B cell (primary cell): ENCODE results near the gene DOCK7. TPM values are rescaled to one million over a fixed set of nuclear protein-coding genes. Genes with fewer than 3 reads are reported as not detected.

ENCODE experiments used
- ATAC-seq: fragments of 200-7000 bp; cut with Tn5 transposase; one replicate; pipeline ENCODE4 v1.10.0; 2021; ENCODE audit warnings: low read depth, mild to moderate bottlenecking, moderate number of reproducible peaks, moderate library complexity
- CTCF ChIA-PET: fragments of 350-600 bp; sonication (Branson Sonifier 250); formaldehyde crosslinking; loops from one replicate; lab custom pipeline; 2021; ENCODE audit warnings: antibody characterized with exemption, inconsistent platforms; lab: Charles Lee
- POLR2A ChIA-PET: fragments of 350-600 bp; sonication (Branson Sonifier 250); formaldehyde crosslinking; loops from one replicate; lab custom pipeline; 2021; ENCODE audit warnings: antibody characterized with exemption; lab: Charles Lee
- DNase-seq: peaks from one replicate; pipeline ENCODE4 v3.0.0; 2013
- H2AFZ ChIP-seq: 2 replicates; pipeline ENCODE4 v1.6.1; 2012; ENCODE audit warnings: mild to moderate bottlenecking, low read depth, low read length; ENCODE audit not compliant: insufficient read depth, poor library complexity, severe bottlenecking
- H3K27ac ChIP-seq, 2 donors: 1 replicate in 1 of 2; 2 replicates in 1 of 2; pipeline ENCODE4 v1.5.1; 2012 to 2013; ENCODE audit warnings: low read length in 2 of 2, mild to moderate bottlenecking in 2 of 2, moderate library complexity in 1 of 2
- H3K27me3 ChIP-seq, 4 experiments: fragments of 200-600 bp in 1 of 4; sonication (generic) in 1 of 4; replicated peaks in 1 of 4; 1 replicate in 2 of 4; 2 replicates in 2 of 4; pipeline versions ENCODE4 v1.6.1 to v1.7.0; 2013 to 2016; ENCODE audit warnings: low read length in 3 of 4, mild to moderate bottlenecking in 2 of 4, mixed read lengths in 1 of 4, moderate library complexity in 1 of 4; ENCODE audit not compliant: insufficient read depth in 4 of 4, control insufficient read depth in 3 of 4; ENCODE audit errors: control extremely low read depth in 1 of 4
- H3K36me3 ChIP-seq, 2 experiments: replicated peaks in 1 of 2; 1 replicate in 1 of 2; 2 replicates in 1 of 2; pipeline versions ENCODE4 v1.6.1 to v1.7.1; 2013; ENCODE audit warnings: low read length in 1 of 2; ENCODE audit not compliant: insufficient read depth in 2 of 2, control insufficient read depth in 1 of 2; ENCODE audit errors: control extremely low read depth in 1 of 2, extremely low read depth in 1 of 2
- H3K4me1 ChIP-seq, 2 donors: fragments of 200-600 bp in 1 of 2; sonication (generic) in 1 of 2; 1 replicate in 1 of 2; 2 replicates in 1 of 2; pipeline versions ENCODE4 v1.5.1 to v1.6.1; 2013 to 2017; ENCODE audit warnings: low read length in 2 of 2; ENCODE audit not compliant: control insufficient read depth in 2 of 2, insufficient read depth in 2 of 2
- H3K4me2 ChIP-seq: replicated peaks from 2 replicates; pipeline ENCODE3; 2012; ENCODE audit warnings: mild to moderate bottlenecking, low read depth, low read length; ENCODE audit not compliant: poor library complexity, severe bottlenecking
- H3K4me3 ChIP-seq, 5 experiments: fragments of 200-600 bp in 1 of 5; sonication (generic) in 1 of 5; 1 replicate in 3 of 5; 2 replicates in 2 of 5; pipeline versions ENCODE4 v1.5.1 to v1.7.0; 2011 to 2016; ENCODE audit warnings: low read length in 4 of 5, mild to moderate bottlenecking in 4 of 5, low read depth in 2 of 5, control low read depth in 1 of 5, moderate library complexity in 1 of 5; ENCODE audit not compliant: insufficient read depth in 1 of 5; ENCODE audit errors: control extremely low read depth in 1 of 5, extremely low read depth in 1 of 5
- H3K79me2 ChIP-seq: fragments of 200-600 bp; sonication (generic); one replicate; pipeline ENCODE4 v1.6.0; 2016; ENCODE audit warnings: low read length; ENCODE audit not compliant: control insufficient read depth, insufficient read depth
- H3K9ac ChIP-seq: fragments of 200-600 bp; sonication (generic); 2 replicates; pipeline ENCODE4 v1.6.1; 2017; ENCODE audit warnings: mild to moderate bottlenecking, low read length, moderate library complexity
- H3K9me3 ChIP-seq, 3 donors: one replicate each; pipeline versions ENCODE4 v1.6.1 to v1.7.1; 2013; ENCODE audit warnings: low read length in 2 of 3; ENCODE audit not compliant: control insufficient read depth in 2 of 3, insufficient read depth in 1 of 3; ENCODE audit errors: control extremely low read depth in 1 of 3
- H4K20me1 ChIP-seq: 2 replicates; pipeline ENCODE4 v1.6.0; 2012; ENCODE audit warnings: mild to moderate bottlenecking, low read length; ENCODE audit not compliant: insufficient read depth, control insufficient read depth, poor library complexity, severe bottlenecking
- H3K27ac Mint-ChIP-seq: one replicate; pipeline ENCODE4 v1.8.0; 2021; ENCODE audit warnings: mixed read lengths
- H3K27me3 Mint-ChIP-seq: one replicate; pipeline ENCODE4 v1.8.0; 2021; ENCODE audit warnings: mixed read lengths
- H3K4me1 Mint-ChIP-seq: one replicate; pipeline ENCODE4 v1.8.0; 2021; ENCODE audit warnings: mixed read lengths
- H3K4me3 Mint-ChIP-seq: one replicate; pipeline ENCODE4 v1.8.0; 2021; ENCODE audit warnings: mixed read lengths
- H3K9me3 Mint-ChIP-seq: one replicate; pipeline ENCODE4 v1.8.0; 2022; ENCODE audit warnings: mixed read lengths; ENCODE audit not compliant: insufficient read depth
- CTCF ChIP-seq: fragments of 200-600 bp; IDR thresholded peaks from one replicate; pipeline ENCODE4 v1.8.0; 2022; ENCODE audit warnings: antibody characterized with exemption, mild to moderate bottlenecking
- EZH2 ChIP-seq: IDR thresholded peaks from 2 replicates; pipeline ENCODE4 v1.6.1; 2012; ENCODE audit warnings: borderline replicate concordance, low read depth, mild to moderate bottlenecking, moderate library complexity, low read length; ENCODE audit not compliant: insufficient read depth, poor library complexity, severe bottlenecking
- WGBS: methylation state at CpG from one replicate; pipeline ENCODE4 v1.1.5; 2013; ENCODE audit warnings: missing lambda C conversion rate; ENCODE audit not compliant: insufficient coverage; 5-methylcytosine and 5-hydroxymethylcytosine counted together
- intact Hi-C: fragments of 100-400 bp; cut with micrococcal nuclease; formaldehyde crosslinking; loops from one replicate; pipeline ENCODE4 v1.10.0; 2022
- polyA plus RNA-seq: library from polyadenylated mRNA; depleted of rRNA; stranded (reverse); fragments of >200 nt; gene quantifications from 2 replicates; pipeline ENCODE4 v1.2.3, GENCODE V29; 2012
- total RNA-seq, 2 donors: library from RNA; stranded (reverse); fragments of 120-200 nt in 1 of 2; gene quantifications; 1 replicate in 1 of 2; 2 replicates in 1 of 2; pipeline versions ENCODE4 v1.2.3 to v1.2.4, GENCODE V29; 2013 to 2022

DOCK7 gene
- total and polyA plus RNA-seq, 2 donors (not counting 1 experiment from before 2014, with no cell fraction given), result 3.6 to 20.5 TPM

- CTCF ChIA-PET, result no interaction called here
- no peaks in the 10 kb centered on the region for H4K20me1 ChIP-seq
- H3K9me3 Mint-ChIP-seq, result no peaks in the 10 kb centered on the region
- no peaks in the 10 kb centered on the region for H3K9me3 ChIP-seq
- H3K27me3 ChIP-seq, result no peaks in the 10 kb centered on the region
- intact Hi-C loops, result no loop called here
- no peak overlapping the region for H3K9ac ChIP-seq
- H3K27ac ChIP-seq, result no peak overlapping the region
- DNase-seq (no peak), ATAC-seq (no peak)
- no peaks in the 10 kb centered on the region for H3K4me1 Mint-ChIP-seq
- H2AFZ ChIP-seq, result no peak overlapping the region
- POLR2A ChIA-PET, result no interaction called here
- H3K4me2 ChIP-seq, result no peak overlapping the region
- no peaks in the 10 kb centered on the region for H3K4me1 ChIP-seq
- H3K4me3 ChIP-seq, result no peak overlapping the region
- no peaks in the 10 kb centered on the region for H3K36me3 ChIP-seq
- H3K27ac Mint-ChIP-seq, result no peak overlapping the region
- H3K79me2 ChIP-seq, result no peaks in the 10 kb centered on the region
- H3K27me3 Mint-ChIP-seq, result no peaks in the 10 kb centered on the region
- no peak for TF ChIP-seq EZH2
- no peak for TF ChIP-seq CTCF
- no CpG with 5 or more reads among the region's 1 CpG for WGBS
- H3K4me3 Mint-ChIP-seq, result no peak overlapping the region
Measured at GRCh38 chr1:62420214-62420613, 268.0 kb downstream of the DOCK7 start.

- ATAC-seq (no peak), DNase-seq (no peak)
- Histone ChIP-seq H3K4me3 (no peak overlapping the region), H4K20me1 (no peaks in the 10 kb centered on the region), H3K27me3 (no peaks in the 10 kb centered on the region), H2AFZ (no peak overlapping the region), H3K79me2 (no peaks in the 10 kb centered on the region), H3K36me3 (no peaks in the 10 kb centered on the region), H3K9me3 (no peaks in the 10 kb centered on the region), H3K9ac (no peak overlapping the region), H3K4me1 (no peaks in the 10 kb centered on the region), H3K4me2 (no peak overlapping the region), H3K27ac (no peak overlapping the region)
- Mint-ChIP-seq H3K27me3 (no peaks in the 10 kb centered on the region), H3K4me3 (no peak overlapping the region), H3K4me1 (no peaks in the 10 kb centered on the region), H3K27ac (no peak overlapping the region), H3K9me3 (no peaks in the 10 kb centered on the region)
- ChIA-PET POLR2A (no interaction called here), CTCF (interaction anchor here (2.5 kb wide), 1 partner anchor 10 kb away, joined by 8 read pairs; no protein-coding TSS in a partner anchor)
- WGBS, result no CpG with 5 or more reads among the region's 2 CpGs
- TF ChIP-seq CTCF (no peak), EZH2 (no peak)
- intact Hi-C loops, result no loop called here
Measured at GRCh38 chr1:62417351-62417999, 270.7 kb downstream of the DOCK7 start.
